Fibroblast of villous mesenchyme (primary cell): ENCODE results near the gene SFI1. TPM values are rescaled to one million over a fixed set of nuclear protein-coding genes. Genes with fewer than 3 reads are reported as not detected.
"Not testable (repeated sequence)": the region's sequence is repeated elsewhere in the genome, so short reads cannot be mapped to it uniquely, and the experiment has no call there.

Experiments
- DNase-seq: peaks from one replicate; pipeline ENCODE4 v3.0.0-alpha.2; 2010; ENCODE audit warnings: low read depth
- H3K4me3 ChIP-seq: 2 replicates; pipeline ENCODE4 v1.5.1; 2011; ENCODE audit warnings: low read depth, mild to moderate bottlenecking, low read length
- total RNA-seq: library from RNA; depleted of rRNA; stranded (reverse); fragments of >200 nt; gene quantifications from 2 replicates; pipeline ENCODE4 v1.2.3, GENCODE V29; 2012
- TF ChIP-seq, protein P1 (sequence below): IDR thresholded peaks from 2 replicates; pipeline ENCODE4 v1.5.1; 2012; ENCODE audit warnings: low read depth, mild to moderate bottlenecking, low read length; ENCODE audit not compliant: insufficient read depth

SFI1 gene
- total RNA-seq, 1 donor: 15.5 TPM

DNA sequence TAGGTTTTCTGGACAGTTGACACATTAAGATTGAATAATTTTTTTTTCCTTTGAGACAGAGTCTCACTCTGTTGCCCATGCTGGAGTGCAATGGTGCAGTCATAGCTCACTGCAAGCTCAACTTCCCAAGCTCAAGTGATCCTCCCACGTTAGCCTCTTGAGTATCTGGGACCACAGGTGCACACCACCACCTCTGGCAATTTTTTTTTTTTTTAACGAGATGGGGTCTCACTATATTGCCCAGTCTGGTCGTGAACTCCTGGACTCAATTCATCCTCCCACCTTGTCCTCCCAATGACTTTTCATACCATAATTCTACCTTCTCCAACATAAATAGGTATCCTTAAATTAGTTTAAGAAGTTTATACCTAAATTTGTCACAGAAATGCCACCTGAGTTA is 15.2 kb upstream of the SFI1 start:
- H3K4me3 ChIP-seq: no peak overlapping the region
- TF ChIP-seq, protein P1, sequence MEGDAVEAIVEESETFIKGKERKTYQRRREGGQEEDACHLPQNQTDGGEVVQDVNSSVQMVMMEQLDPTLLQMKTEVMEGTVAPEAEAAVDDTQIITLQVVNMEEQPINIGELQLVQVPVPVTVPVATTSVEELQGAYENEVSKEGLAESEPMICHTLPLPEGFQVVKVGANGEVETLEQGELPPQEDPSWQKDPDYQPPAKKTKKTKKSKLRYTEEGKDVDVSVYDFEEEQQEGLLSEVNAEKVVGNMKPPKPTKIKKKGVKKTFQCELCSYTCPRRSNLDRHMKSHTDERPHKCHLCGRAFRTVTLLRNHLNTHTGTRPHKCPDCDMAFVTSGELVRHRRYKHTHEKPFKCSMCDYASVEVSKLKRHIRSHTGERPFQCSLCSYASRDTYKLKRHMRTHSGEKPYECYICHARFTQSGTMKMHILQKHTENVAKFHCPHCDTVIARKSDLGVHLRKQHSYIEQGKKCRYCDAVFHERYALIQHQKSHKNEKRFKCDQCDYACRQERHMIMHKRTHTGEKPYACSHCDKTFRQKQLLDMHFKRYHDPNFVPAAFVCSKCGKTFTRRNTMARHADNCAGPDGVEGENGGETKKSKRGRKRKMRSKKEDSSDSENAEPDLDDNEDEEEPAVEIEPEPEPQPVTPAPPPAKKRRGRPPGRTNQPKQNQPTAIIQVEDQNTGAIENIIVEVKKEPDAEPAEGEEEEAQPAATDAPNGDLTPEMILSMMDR: no peak
- DNase-seq: no peak

DNA sequence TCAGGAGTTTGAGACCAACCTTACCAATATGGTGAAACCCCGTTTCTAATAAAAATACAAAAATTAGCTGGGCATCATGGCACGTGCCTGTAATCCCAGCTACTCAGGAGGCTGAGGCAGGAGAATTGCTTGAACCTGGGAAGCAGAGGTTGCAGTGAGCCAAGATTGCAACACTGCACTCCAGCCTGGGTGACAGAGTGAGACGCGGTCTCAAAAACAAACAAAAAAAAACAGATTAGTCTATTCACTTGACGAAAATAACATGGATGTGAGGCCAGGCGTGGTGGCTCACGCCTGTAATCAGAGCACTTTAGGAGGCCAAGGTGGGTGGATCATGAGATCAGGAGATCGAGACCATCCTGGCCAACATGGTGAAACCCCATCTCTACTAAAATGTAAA is 13.9 kb upstream of the SFI1 start:
- not testable (repeated sequence) for H3K4me3 ChIP-seq, DNase-seq

DNA sequence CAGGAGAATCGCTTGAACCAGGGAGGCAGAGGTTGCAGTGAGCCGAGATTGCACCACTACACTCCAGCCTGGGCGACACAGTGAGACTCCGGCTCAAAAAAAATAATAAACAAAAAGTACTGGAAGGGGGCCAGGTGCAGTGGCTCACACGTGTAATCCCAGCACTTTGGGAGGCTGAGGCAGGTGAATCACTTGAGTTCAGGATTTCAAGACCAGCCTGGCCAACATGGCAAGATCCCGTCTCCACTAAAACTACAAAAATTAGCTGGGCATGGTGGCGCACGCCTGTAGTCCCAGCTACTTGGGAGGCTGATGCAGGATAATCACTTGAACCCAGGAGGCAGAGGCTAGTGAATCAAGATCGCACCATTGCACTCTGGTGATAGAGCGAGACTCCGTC is 10.0 kb upstream of the SFI1 start:
- not testable (repeated sequence) for H3K4me3 ChIP-seq, DNase-seq

DNA sequence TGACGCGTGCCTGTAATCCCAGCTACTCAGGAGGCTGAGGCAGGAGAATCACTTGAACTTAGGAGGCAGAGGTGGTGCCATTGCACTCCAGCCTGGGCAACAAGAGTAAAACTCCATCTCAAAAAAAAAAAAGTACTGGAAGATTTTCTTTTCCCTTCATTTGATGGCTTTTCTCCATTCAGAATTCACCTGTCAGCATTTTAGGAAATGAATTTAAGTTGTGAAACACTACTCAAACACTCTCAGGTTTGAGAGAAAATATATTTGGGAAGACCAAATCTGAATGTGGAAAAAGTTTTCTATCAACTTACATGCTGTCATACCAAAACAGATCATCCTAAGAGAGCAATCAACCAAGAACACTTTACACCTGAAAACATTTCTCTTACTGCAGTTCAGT is 9.4 kb upstream of the SFI1 start:
- no peak overlapping the region for H3K4me3 ChIP-seq
- no peak for DNase-seq
- TF ChIP-seq, protein P1: no peak

DNA sequence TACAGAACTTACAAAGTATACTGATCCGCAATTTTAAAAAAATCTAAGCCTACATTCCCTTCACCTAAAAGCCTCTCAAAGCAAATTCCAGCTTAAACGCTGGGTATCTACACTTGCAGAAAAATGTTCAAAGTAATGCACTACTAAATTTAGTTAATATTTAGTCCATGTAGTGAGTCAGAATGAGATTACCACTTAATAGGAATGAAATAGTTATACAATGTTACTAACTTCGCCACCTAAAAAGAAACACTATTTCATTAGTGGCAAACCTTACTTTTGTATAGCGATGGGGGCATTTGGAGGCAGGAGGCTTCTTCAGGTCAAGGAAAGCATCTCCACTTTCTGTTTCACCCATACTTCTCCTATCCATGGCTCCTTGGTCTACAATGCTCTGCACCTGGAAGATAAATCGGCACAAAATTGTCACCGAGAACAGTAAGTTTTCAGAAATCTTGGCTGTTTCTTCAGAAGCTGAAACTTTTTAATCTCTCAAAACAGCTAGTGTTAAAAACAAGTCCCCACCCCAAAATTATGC is 7.9 kb upstream of the SFI1 start:
- TF ChIP-seq, protein P1: no peak
- peak overlapping the region; percentile 90 for H3K4me3 ChIP-seq
- DNase-seq: no peak

DNA sequence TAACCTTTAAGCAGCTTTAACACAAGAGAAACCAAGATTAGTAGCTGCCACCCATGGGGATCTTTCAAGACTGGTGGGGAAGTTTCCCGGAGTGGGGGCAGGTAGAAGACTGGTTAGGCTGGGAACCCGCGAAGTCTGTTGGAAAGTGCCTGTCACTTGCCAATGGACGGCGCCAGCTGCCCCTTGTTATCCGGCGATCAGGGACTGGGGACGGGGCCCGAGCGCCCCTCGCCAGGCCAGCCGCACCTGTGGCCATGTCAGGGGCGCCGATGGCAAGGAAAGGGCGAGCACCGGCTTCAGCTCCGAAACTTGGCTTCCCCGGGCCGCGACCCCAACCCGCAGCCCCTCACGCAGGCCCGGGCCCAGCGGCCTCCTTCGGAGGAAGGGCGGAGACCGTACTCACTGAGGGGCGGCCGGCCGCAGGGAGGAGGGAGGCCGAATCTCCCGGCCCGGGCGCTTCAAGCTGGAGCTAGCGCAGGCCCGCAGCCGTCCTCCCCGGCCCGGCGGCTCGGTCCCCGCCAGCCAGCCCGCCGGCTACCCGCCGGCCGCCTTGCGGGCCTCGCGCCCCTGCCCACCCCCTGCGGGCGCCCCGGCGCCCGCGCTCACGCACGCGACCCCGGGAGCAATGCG is 7.2 kb upstream of the SFI1 start:
- peak overlapping the region; percentile 90 for H3K4me3 ChIP-seq
- peak; percentile 38 for DNase-seq
- TF ChIP-seq, protein P1: no peak

DNA sequence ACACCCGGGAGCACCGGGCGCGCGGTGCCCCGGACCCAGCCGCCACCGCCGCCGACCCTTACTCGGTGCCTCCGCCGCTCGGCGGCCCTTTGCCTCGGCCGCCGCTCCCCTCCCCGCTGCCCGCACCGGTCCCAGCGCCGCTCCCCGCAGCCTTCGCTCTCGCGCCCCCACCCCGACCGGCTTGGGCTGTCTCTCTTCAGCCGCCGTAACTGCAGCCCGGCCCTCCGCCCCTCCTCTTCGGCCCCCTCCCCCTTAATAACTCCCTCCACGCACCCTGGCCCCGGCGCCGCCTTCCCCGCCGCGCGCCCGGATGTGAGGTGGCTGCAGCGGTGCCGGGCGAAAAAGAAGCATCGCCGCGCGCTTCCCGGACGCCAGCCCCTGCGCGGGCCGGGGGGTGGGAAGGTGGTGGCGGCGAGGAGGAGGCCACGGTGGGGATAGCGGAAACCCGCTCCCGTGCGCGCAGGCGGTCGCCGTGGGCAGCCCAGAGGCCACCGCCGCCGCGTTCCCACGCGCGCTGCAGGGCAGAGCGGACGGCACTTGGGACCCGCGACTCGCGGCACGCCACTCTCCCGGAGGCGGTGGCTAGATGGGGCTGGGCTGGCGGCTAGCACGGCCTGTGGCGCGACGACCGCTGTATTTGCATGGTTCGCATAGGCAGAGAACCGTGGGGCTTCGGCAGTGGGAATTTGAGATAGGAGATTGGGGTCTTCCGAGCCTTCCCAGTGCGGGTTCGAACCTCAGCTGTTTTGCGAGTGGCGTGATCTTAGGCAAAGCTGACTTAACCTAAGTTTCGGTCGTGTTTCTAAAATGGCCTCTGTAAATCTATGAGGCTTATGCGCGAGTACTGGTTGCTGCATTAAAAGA is 6.5 kb upstream of the SFI1 start, which contains the start of gene EIF4ENIF1:
Gene EIF4ENIF1, minus strand, starts transcription at position 211 of the 864 bp plus-strand sequence. CDS start 1,124 bp downstream, outside the sequence.
- DNase-seq: peak; percentile 89
- TF ChIP-seq, protein P1: no peak
- peak within 1 kb of the TSS; percentile 90 for H3K4me3 ChIP-seq
